ENCODE results near the gene SAMM50.

The SAMM50 gene

GRCh38 chr22:43993072-43993760 is 38.0 kb downstream of the SAMM50 start:
- H4K20me1 ChIP-seq (ENCODE audit: control insufficient read depth, insufficient read depth, low read depth, low read length) = peaks cover 6% of the 10 kb centered on the region; the same call in 1 of the 2 replicates
- peaks cover 88% of the 10 kb centered on the region for H3K36me3 ChIP-seq (ENCODE audit: control insufficient read depth, low read length)
- peaks cover 29% of the 10 kb centered on the region for H3K4me1 ChIP-seq (ENCODE audit: control insufficient read depth, low read length)

GRCh38 chr22:43994006-43994405 is 38.8 kb downstream of the SAMM50 start:
- H3K4me2 ChIP-seq (ENCODE audit: low read length) = no peak overlapping the region; the same call in 1 of the 2 replicates
- TF ChIP-seq EZH2phosphoT487 (IDR thresholded peaks at IDR 0.05; ENCODE audit: borderline replicate concordance, low read length) (no peak), CTCF (IDR thresholded peaks at IDR 0.05; ENCODE audit: low read depth, low read length, poor library complexity, severe bottlenecking) (no peak)
- H3K27me3 ChIP-seq (ENCODE audit: control insufficient read depth, low read length) = no peaks in the 10 kb centered on the region
- H3K4me3 ChIP-seq (ENCODE audit: low read length) = no peak overlapping the region
- no peaks in the 10 kb centered on the region for H3K9me2 ChIP-seq (replicated peaks; ENCODE audit: control insufficient read depth, low read length)
- H3K27ac ChIP-seq (ENCODE audit: low read depth, low read length) = no peak overlapping the region
- 0 out of 2 replicates have a peak, but pooled peaks cover 7% of the 10 kb centered on the region for H3K79me2 ChIP-seq (ENCODE audit: control insufficient read depth, low read length)
- H3K36me3 ChIP-seq (ENCODE audit: control insufficient read depth, low read length) = peaks cover 88% of the 10 kb centered on the region
- no peaks in the 10 kb centered on the region for H3K9me3 ChIP-seq (ENCODE audit: control insufficient read depth, insufficient read depth, low read length)
- no peaks in the 10 kb centered on the region for H3F3A ChIP-seq (ENCODE audit: control insufficient read depth, insufficient read depth)
- peaks cover 6% of the 10 kb centered on the region; the same call in 1 of the 2 replicates for H4K20me1 ChIP-seq (ENCODE audit: control insufficient read depth, insufficient read depth, low read depth, low read length)
- peaks cover 30% of the 10 kb centered on the region for H3K4me1 ChIP-seq (ENCODE audit: control insufficient read depth, low read length)

More at GRCh38 chr22:43993072-43993760, 38.0 kb downstream of the SAMM50 start:
- Histone ChIP-seq H3K79me2 (ENCODE audit: control insufficient read depth, low read length) (0 out of 2 replicates have a peak, but pooled peaks cover 7% of the 10 kb centered on the region), H3K27me3 (ENCODE audit: control insufficient read depth, low read length) (no peaks in the 10 kb centered on the region), H3K27ac (ENCODE audit: low read depth, low read length) (peak overlapping the region; percentile 5; the same call in 1 of the 2 replicates), H3K4me2 (ENCODE audit: low read length) (peak overlapping the region; percentile 38), H3K4me3 (ENCODE audit: low read length) (no peak overlapping the region), H3K9me2 (replicated peaks; ENCODE audit: control insufficient read depth, low read length) (no peaks in the 10 kb centered on the region), H3F3A (ENCODE audit: control insufficient read depth, insufficient read depth) (no peaks in the 10 kb centered on the region), H3K9me3 (ENCODE audit: control insufficient read depth, insufficient read depth, low read length) (no peaks in the 10 kb centered on the region)
- TF ChIP-seq EZH2phosphoT487 (IDR thresholded peaks at IDR 0.05; ENCODE audit: borderline replicate concordance, low read length) (no peak), CTCF (IDR thresholded peaks at IDR 0.05; ENCODE audit: low read depth, low read length, poor library complexity, severe bottlenecking) (peak; percentile 98)

GRCh38 chr22:43994416-43994815 is 39.2 kb downstream of the SAMM50 start:
- H3K4me1 ChIP-seq (ENCODE audit: control insufficient read depth, low read length) = peaks cover 34% of the 10 kb centered on the region
- H3K4me3 ChIP-seq (ENCODE audit: low read length) = no peak overlapping the region
- no peak for TF ChIP-seq CTCF (IDR thresholded peaks at IDR 0.05; ENCODE audit: low read depth, low read length, poor library complexity, severe bottlenecking)
- no peak for TF ChIP-seq EZH2phosphoT487 (IDR thresholded peaks at IDR 0.05; ENCODE audit: borderline replicate concordance, low read length)
- peaks cover 6% of the 10 kb centered on the region; the same call in 1 of the 2 replicates for H4K20me1 ChIP-seq (ENCODE audit: control insufficient read depth, insufficient read depth, low read depth, low read length)
- H3F3A ChIP-seq (ENCODE audit: control insufficient read depth, insufficient read depth) = no peaks in the 10 kb centered on the region
- H3K9me3 ChIP-seq (ENCODE audit: control insufficient read depth, insufficient read depth, low read length) = no peaks in the 10 kb centered on the region
- no peaks in the 10 kb centered on the region for H3K27me3 ChIP-seq (ENCODE audit: control insufficient read depth, low read length)
- peaks cover 90% of the 10 kb centered on the region for H3K36me3 ChIP-seq (ENCODE audit: control insufficient read depth, low read length)
- no peak overlapping the region for H3K4me2 ChIP-seq (ENCODE audit: low read length)
- no peak overlapping the region for H3K27ac ChIP-seq (ENCODE audit: low read depth, low read length)
- H3K9me2 ChIP-seq (replicated peaks; ENCODE audit: control insufficient read depth, low read length) = no peaks in the 10 kb centered on the region
- H3K79me2 ChIP-seq (ENCODE audit: control insufficient read depth, low read length) = 0 out of 2 replicates have a peak, but pooled peaks cover 7% of the 10 kb centered on the region
